Activated CD4-positive, alpha-beta T cell treated with anti-CD3 and anti-CD28 coated beads, Interleukin-2, amount 50 U/mL, for 16 hours (primary cell): Measurements from ENCODE around the gene DNAL1.

ENCODE experiments used
- DNase-seq: peaks from one replicate; pipeline ENCODE4 v3.0.0-alpha.2; 2020

The DNAL1 gene

GRCh38 chr14:73745571-73746519, 101.1 kb downstream of the DNAL1 start:
- DNase-seq: no peak

- no peak for DNase-seq
These were observed 102.0 kb downstream of the DNAL1 start for GRCh38 chr14:73746520-73747378.

- no peak for DNase-seq
These were observed 102.8 kb downstream of the DNAL1 start for GRCh38 chr14:73747379-73748211.

GRCh38 chr14:73748858-73749357, 104.1 kb downstream of the DNAL1 start:
- no peak for DNase-seq

- no peak for DNase-seq
These were observed 105.1 kb downstream of the DNAL1 start for GRCh38 chr14:73749706-73750530.

GRCh38 chr14:73750531-73750901, 105.7 kb downstream of the DNAL1 start:
- DNase-seq: no peak

- DNase-seq: no peak
These were observed 106.4 kb downstream of the DNAL1 start for GRCh38 chr14:73751157-73751691.

GRCh38 chr14:73752297-73752992, 107.7 kb downstream of the DNAL1 start:
- no peak for DNase-seq
